ENCODE results near the gene ZNF322.
"Not testable (repeated sequence)": the region's sequence is repeated elsewhere in the genome, so short reads cannot be mapped to it uniquely, and the experiment has no call there.

ZNF322 gene

GRCh38 chr6:26659042-26659999, at the start of gene ZNF322:
TSS of gene ZNF322 (minus strand) at chr6:26659746. CDS start at chr6:26638553, 21,193 bp downstream.
- DNase-seq, result peak; percentile 92

DNA sequence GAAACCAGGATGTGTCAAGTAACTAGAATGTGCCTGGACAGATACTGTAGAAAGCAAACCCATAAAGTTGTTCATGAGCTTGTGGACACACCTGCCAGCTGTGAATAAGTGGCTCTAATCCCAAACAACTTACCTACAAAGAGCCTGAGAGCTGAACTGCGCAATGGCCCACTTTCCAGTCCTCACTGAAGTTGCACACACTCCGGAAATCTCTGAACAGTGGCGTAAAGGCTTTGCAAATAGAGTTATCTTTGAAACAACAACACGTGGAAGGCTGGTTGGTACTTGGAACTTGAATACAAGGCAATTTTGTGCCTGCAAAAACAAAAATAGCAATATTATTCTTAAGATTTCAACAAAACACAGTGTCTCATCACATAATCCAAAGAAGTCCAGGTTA, 46.2 kb upstream of the ZNF322 start:
- DNase-seq, result not testable (repeated sequence)

GRCh38 chr6:26705352-26705751, 45.8 kb upstream of the ZNF322 start:
- not testable (repeated sequence) for DNase-seq

- DNase-seq, result not testable (repeated sequence)
Measured at GRCh38 chr6:26701023-26701747, 41.6 kb upstream of the ZNF322 start.

DNA sequence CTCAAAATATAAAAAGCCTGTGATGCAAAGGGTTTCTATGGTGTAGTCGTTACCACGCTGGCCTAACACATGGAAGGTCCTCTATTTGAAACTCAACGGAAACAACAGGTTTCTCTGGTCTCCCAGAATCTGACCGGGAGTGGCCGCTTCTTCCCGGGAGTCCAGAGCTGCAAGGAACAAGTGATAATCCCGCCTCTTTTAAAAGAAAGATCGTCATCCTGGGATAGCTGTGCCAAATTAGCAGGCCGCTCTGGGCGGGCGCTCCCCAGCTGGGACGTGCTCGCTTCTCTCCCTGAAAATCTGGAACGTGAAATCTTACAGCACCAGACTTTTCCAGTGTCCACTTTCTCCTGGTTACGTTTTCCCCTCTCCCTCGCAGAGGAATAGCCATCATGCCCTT, 38.0 kb upstream of the ZNF322 start:
- not testable (repeated sequence) for DNase-seq

GRCh38 chr6:26689324-26689947, 29.9 kb upstream of the ZNF322 start:
- not testable (repeated sequence) for DNase-seq

DNA sequence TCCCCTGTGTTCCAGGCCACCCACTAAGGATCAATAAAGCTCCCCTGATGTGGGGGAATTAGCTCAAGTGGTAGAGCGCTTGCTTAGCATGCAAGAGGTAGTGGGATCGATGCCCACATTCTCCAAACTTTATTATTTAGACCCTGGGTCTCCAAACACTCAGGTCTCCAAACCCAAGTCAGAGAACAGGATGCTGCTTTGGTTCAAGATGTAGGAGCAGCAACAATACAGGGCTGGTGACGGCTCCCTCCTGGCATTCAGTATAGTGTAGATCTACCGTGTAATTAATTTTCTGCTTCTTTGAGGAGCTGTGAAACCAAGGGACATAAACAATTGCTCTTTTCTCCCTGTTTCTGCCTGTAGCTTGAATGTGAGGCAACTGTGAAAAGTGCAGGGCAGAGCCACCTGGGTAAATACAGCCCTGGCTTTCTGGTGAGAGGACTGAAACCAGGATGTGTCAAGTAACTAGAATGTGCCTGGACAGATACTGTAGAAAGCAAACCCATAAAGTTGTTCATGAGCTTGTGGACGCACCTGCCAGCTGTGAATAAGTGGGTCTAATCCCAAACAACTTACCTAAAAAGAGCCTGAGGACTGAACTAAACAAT, 23.0 kb upstream of the ZNF322 start:
- DNase-seq, result not testable (repeated sequence)

DNA sequence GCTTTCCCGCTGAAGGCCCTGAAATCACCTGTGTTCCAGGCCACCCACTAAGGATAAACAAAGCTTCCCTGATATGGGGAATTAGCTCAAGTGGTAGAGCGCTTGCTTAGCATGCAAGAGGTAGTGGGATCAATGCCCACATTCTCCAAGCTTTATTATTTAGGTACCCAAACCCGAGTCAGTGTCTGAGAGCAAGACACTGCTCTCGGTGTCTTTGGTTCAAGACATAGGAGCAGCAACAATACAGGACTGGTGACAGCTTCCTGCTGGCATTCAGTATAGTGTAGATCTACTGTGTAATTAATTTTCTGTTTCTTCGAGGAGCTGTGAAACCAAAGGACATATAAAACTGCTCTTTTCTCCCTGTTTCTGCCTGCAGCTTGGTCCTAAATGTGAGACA, 13.7 kb upstream of the ZNF322 start:
- not testable (repeated sequence) for DNase-seq

DNA sequence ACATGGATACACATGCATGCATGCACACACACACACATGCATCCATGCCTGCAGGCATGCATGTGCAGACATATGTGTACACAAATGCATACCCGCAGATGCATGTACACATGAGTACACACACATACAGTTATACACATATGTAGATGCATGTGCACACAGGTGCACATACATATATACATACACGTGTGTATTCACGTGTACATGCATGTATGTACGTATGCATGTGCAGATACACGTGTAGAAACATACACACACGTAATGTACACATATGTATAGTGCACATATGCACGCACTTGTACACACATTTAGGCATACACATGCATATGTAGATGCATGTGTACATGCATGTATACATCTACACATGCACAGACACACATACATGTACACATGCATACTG, 11.0 kb upstream of the ZNF322 start:
- DNase-seq, result not testable (repeated sequence)

DNA sequence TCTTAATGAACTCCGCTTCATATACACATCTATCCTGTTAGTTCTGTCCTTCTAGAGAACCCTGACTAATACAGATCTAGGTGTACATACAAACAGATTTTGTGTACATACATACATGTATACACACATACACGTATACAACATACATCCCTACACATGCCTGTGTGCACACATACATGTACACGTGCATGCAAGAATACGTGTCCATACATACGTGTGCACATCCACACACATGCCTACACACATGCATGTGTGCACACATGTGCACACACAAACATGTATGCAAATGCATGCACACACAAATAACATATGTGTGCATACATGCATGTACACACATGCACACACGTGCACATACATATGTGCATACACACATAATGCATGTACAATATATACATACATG, 10.5 kb upstream of the ZNF322 start:
- not testable (repeated sequence) for DNase-seq

DNA sequence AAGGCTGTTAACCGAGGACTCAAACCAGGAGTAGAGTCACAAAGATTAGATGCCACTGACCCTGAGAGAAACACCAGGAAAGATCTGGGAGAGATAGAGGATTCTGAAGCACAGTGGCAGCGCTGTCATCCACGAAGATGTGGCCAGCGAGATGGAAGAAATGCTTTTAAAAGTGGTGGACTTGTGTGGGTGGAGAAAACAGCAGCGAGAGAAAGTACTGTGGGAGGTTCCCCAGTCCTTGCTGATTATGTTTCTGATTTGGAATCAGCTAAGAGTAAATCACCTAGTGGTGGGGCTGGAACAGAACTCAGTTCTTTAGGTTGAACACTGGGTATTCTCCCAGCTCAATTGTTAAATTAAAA, 435 bp upstream of the ZNF322 start:
- no peak for DNase-seq

DNA sequence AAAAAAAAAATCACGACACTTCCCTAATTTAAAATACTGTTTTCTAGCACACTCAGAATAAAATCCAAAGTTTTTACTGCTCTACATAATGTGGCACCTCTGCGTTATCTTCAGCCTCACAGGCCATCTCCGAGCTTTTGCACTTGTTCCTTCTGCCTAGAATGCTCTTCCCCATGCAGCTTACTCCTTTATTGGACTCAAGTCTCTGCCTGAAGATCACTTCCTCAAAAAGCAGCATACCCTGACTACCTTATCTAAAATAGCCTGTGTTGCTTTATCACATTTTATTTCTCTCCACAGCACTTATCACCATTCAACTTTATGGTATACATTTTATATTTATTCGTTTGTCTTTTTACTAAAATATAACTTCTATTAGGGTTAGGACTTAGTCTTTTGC, 2.3 kb downstream of the ZNF322 start:
- no peak for DNase-seq

- no peak for DNase-seq
Measured at GRCh38 chr6:26653007-26653406, 6.5 kb downstream of the ZNF322 start.

- DNase-seq, result no peak
Measured at GRCh38 chr6:26651133-26651781, 8.3 kb downstream of the ZNF322 start.

DNA sequence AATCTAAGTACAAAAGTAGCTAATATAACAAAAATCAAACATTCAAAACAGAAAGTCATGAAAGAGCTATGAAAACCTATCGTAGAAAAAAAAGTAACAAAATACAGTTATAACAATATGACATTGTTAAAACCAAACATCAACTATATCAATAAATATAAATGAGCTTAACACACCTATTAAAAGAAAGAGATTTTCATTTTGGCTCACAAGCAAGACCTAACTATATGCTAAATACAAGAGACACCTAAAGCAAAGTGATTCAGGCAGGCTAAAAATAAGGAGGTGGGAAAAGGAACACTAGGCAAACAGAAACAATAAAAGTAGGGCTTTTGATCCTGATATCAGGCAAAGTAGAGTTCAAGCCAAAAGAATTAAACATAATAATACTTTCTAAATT, 13.5 kb downstream of the ZNF322 start:
- no peak for DNase-seq

DNA sequence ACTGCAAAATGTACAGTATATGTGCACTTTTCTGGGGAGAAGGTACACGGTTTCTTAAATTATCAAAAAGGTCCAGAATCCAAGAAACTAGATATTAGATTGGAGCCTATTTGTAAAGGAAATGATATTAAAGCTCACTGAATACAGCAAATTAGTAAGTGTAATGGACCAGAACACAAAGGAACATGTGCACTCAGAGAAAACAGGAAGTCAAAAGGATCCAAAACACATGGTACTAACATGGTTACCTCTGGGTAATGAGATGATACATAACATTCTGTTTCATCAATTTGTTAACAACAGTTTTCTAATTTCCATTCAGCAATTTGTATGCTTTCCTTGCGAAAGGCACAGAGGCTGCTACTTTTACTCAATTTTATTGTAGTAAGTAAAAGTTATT, 18.7 kb downstream of the ZNF322 start:
- no peak for DNase-seq

DNA sequence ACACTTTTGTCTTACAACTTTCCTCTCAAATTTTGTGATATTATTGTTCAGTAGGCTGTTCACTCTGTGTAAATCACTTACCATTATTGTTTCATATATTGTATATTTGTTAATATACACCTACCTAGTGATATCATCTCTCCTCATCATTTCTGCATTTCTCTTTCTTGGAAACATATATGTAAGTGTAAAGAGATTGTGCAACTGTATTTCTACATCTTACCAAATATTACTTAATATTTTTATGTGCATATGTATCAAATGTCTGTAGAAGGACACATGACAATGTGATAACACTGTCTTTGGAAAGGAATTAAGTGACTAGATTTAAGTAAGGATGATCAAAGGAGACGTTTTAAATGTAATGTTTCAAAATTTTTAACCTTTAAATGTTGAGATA, 30.2 kb downstream of the ZNF322 start:
- DNase-seq, result no peak

DNA sequence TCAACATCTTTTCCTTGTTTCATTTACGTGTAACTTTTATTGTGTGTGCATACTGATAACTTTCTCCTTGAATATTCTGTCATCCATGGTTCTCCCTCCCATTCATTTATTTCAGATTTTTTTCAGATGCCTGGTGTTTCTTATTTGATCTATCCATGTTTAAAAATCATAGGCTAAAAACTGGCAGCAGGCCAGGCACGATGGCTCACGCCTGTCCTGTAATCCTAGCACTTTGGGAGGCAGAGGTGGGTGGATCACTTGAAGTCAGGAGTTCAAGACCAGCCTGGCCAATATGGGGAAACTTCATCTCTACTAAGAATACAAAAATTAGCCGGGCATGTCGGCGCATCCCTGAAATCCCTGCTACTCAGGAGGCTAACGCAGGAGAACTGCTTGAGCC, 31.7 kb downstream of the ZNF322 start:
- no peak for DNase-seq

DNA sequence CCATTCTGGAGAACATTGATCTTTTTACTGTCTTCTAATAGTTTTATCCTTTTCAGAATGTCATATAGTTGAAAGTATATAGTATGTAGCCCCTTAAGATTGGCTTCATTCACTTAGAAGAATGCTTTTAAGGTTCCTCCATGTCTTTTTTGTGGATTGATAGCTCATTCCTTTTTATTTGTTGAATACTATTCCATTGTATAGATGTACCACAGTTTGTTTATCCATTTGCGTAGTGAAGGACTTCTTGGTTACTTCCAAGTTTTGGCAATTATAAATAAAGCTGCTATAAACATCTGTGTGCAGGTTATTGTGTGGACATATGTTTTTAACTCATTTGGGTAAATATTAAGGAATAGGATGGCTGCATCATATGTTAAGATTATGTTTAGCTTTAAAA, 35.0 kb downstream of the ZNF322 start:
- DNase-seq, result no peak

GRCh38 chr6:26623339-26623859, 36.1 kb downstream of the ZNF322 start:
- DNase-seq, result no peak

DNA sequence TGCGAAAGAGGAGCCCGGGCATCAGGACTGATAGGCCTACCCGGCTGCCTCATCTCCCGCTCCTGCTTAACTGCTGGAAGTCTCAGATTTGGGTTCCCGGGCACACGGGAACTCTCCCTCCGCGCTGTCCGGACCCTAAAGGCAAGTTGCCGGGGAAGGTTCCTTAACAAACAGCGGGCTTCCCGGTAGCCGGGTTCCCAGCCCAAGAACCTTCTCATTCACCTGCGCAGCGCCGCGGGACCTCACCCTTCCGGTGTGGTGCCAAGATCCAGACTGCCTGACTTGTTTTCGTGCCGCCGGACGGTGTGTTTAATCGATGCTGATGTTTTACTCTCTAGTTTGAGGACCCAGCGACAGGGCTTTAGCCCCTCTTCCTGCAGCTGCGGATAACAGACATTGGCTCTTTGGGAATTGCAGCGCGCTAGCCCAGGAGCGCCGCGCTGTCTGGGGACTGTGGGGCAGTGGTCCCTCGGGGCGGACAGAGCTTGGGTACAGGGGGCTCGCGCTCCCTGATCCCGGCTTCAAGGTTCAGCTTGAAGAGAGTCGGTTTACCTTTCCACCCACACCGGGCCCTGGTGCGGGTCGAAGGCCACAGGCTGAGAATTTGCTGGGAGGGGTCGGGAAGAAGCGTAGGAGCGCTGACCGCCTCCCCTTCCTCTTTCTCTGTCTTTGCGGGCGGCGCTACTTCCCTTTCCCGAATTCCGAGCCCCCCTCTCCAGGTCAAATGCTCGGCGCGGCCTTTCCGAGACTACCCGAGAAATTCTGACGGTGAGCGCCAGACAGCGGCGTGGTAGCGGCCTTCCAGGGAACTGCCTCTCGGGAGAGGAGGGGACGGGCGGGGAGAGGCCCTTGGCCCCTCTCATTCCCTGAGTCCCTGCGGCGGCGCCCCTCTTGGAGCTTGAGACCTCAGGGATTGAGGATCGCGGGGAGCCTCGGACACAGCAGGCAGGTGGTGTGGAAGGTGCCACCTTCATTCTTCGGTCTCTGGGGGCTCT, 45.6 kb downstream of the ZNF322 start:
- no peak for DNase-seq
